Transverse colon (tissue), 4 donors: Measurements from ENCODE around the gene PRPF6.
"Not testable (repeated sequence)": the region's sequence is repeated elsewhere in the genome, so short reads cannot be mapped to it uniquely, and the experiment has no call there.

Experiments used
- EP300 ChIP-seq: sonication (generic); formaldehyde crosslinking; IDR thresholded peaks from one replicate; pipeline ENCODE4 v1.6.1; 2017; ENCODE audit warnings: antibody characterized with exemption, low read depth
- POLR2A ChIP-seq: fragments of 450-650 bp; IDR thresholded peaks from one replicate; pipeline ENCODE4 v1.6.1; 2016; ENCODE audit warnings: antibody characterized with exemption, mild to moderate bottlenecking, moderate library complexity
- POLR2AphosphoS5 ChIP-seq, 3 donors: sonication (generic); formaldehyde crosslinking; IDR thresholded peaks; one replicate each; pipeline ENCODE4 v1.6.1; 2016; ENCODE audit warnings: antibody characterized with exemption in 3 of 3
- TF ChIP-seq, protein P1 (sequence below), 5 experiments: fragments of 200-600 bp in 3 of 5; fragments of 450-650 bp in 2 of 5; sonication (generic) in 3 of 5; IDR thresholded peaks; 1 replicate in 2 of 5; 2 replicates in 3 of 5; pipeline ENCODE4 v1.5.1; 2016 to 2017; ENCODE audit warnings: antibody characterized with exemption in 5 of 5, inconsistent platforms in 3 of 5, mild to moderate bottlenecking in 2 of 5, moderate library complexity in 1 of 5

- TF ChIP-seq, protein P1, sequence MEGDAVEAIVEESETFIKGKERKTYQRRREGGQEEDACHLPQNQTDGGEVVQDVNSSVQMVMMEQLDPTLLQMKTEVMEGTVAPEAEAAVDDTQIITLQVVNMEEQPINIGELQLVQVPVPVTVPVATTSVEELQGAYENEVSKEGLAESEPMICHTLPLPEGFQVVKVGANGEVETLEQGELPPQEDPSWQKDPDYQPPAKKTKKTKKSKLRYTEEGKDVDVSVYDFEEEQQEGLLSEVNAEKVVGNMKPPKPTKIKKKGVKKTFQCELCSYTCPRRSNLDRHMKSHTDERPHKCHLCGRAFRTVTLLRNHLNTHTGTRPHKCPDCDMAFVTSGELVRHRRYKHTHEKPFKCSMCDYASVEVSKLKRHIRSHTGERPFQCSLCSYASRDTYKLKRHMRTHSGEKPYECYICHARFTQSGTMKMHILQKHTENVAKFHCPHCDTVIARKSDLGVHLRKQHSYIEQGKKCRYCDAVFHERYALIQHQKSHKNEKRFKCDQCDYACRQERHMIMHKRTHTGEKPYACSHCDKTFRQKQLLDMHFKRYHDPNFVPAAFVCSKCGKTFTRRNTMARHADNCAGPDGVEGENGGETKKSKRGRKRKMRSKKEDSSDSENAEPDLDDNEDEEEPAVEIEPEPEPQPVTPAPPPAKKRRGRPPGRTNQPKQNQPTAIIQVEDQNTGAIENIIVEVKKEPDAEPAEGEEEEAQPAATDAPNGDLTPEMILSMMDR (IDR thresholded peaks at IDR 0.05), result not testable (repeated sequence)
- not testable (repeated sequence) for TF ChIP-seq POLR2A; EP300; POLR2AphosphoS5 (IDR thresholded peaks at IDR 0.05)
Measured at GRCh38 chr20:63976511-63976910, 4.4 kb upstream of the PRPF6 start.
